PC-3 (cell line): Measurements from ENCODE around the gene TMEM273. TPM values are rescaled to one million over a fixed set of nuclear protein-coding genes. Genes with fewer than 3 reads are reported as not detected.

Experiments used
- ATAC-seq: fragments of 200-7000 bp; cut with Tn5 transposase; 2 replicates; pipeline ENCODE4 v1.9.1; 2020; ENCODE audit warnings: mild to moderate bottlenecking, moderate library complexity
- BruUV-seq: library from RNA; stranded (reverse); fragments of 400-500 nt; replicated peaks from 2 replicates; lab custom pipeline; 2021; lab: Mats Ljungman, UMichigan
- CTCF ChIA-PET: fragments of 300-600 bp; sonication (Branson Sonifier 250); formaldehyde crosslinking; loops from one replicate; lab custom pipeline; 2022; ENCODE audit warnings: antibody characterized with exemption; lab: Charles Lee
- POLR2A ChIA-PET: fragments of 300-600 bp; sonication (Branson Sonifier 250); formaldehyde crosslinking; loops from one replicate; lab custom pipeline; 2022; ENCODE audit warnings: antibody characterized with exemption; ENCODE audit not compliant: unreplicated experiment; lab: Charles Lee
- DNase-seq: peaks from one replicate; pipeline ENCODE4 v3.0.0-alpha.2; 2015
- H2AFZ ChIP-seq: fragments of 300-600 bp; sonication (generic); 2 replicates; pipeline ENCODE4 v1.6.0; 2016; ENCODE audit warnings: antibody characterized with exemption, low read length
- H3F3A ChIP-seq: fragments of 300-600 bp; sonication (generic); one replicate; pipeline ENCODE4 v1.6.0; 2017; ENCODE audit warnings: antibody characterized with exemption, low read length, control low read depth, mild to moderate bottlenecking; ENCODE audit not compliant: unreplicated experiment
- H3K27ac ChIP-seq: fragments of 300-600 bp; sonication (generic); 2 replicates; pipeline ENCODE4 v1.5.1; 2016; ENCODE audit warnings: mild to moderate bottlenecking, low read length
- H3K27me3 ChIP-seq: fragments of 300-600 bp; sonication (generic); 2 replicates; pipeline ENCODE4 v1.6.1; 2016; ENCODE audit warnings: low read length, mixed read lengths
- H3K36me3 ChIP-seq: fragments of 300-600 bp; sonication (generic); 2 replicates; pipeline ENCODE4 v1.6.1; 2016; ENCODE audit warnings: low read depth, mixed run types, low read length, mixed read lengths
- H3K4me1 ChIP-seq: fragments of 300-600 bp; sonication (generic); 2 replicates; pipeline ENCODE4 v1.5.1; 2016; ENCODE audit warnings: low read length; ENCODE audit not compliant: insufficient read depth
- H3K4me2 ChIP-seq: fragments of 300-600 bp; sonication (generic); 2 replicates; pipeline ENCODE4 v1.6.0; 2016; ENCODE audit warnings: low read length
- H3K4me3 ChIP-seq: fragments of 300-600 bp; sonication (generic); 2 replicates; pipeline ENCODE4 v1.5.1; 2016; ENCODE audit warnings: mild to moderate bottlenecking, low read length, mixed read lengths
- H3K79me2 ChIP-seq: fragments of 300-600 bp; sonication (generic); 2 replicates; pipeline ENCODE4 v1.6.1; 2017; ENCODE audit warnings: low read length, mixed read lengths
- H3K9ac ChIP-seq: fragments of 300-600 bp; sonication (generic); 2 replicates; pipeline ENCODE4 v1.6.0; 2016; ENCODE audit warnings: mild to moderate bottlenecking, low read length
- H3K9me2 ChIP-seq: fragments of 300-600 bp; sonication (generic); replicated peaks from 2 replicates; pipeline ENCODE4 v1.6.1; 2016; ENCODE audit warnings: mixed run types, low read length, mixed read lengths
- H3K9me3 ChIP-seq: fragments of 300-600 bp; sonication (generic); 2 replicates; pipeline ENCODE4 v1.6.1; 2016; ENCODE audit warnings: low read length, mixed read lengths
- H4K20me1 ChIP-seq: fragments of 300-600 bp; sonication (generic); 2 replicates; pipeline ENCODE4 v1.6.1; 2016; ENCODE audit warnings: low read length, mixed read lengths
- EZH2 ChIP-seq: fragments of 300-600 bp; sonication (generic); IDR thresholded peaks from one replicate; pipeline ENCODE4 v1.6.1; 2017; ENCODE audit warnings: antibody characterized with exemption, mild to moderate bottlenecking, low read length; ENCODE audit not compliant: unreplicated experiment
- EZH2phosphoT487 ChIP-seq: fragments of 300-600 bp; sonication (generic); IDR thresholded peaks from 2 replicates; pipeline ENCODE4 v1.6.1; 2018; ENCODE audit warnings: mild to moderate bottlenecking, antibody characterized with exemption, low read length, borderline replicate concordance
- intact Hi-C: fragments of 100-400 bp; cut with micrococcal nuclease; formaldehyde crosslinking; loops from 2 replicates; pipeline ENCODE4 v1.9.0; 2023
- total RNA-seq: library from RNA; depleted of rRNA; stranded (reverse); fragments of >200 nt; gene quantifications from 2 replicates; pipeline ENCODE4 v1.2.3, GENCODE V29; 2014
- TF ChIP-seq, protein P1 (sequence below): fragments of 300-600 bp; sonication (generic); conservative IDR thresholded peaks from 2 replicates; pipeline ENCODE4 v1.5.1; 2017; ENCODE audit warnings: antibody characterized with exemption, low read depth, mild to moderate bottlenecking, low read length

Gene TMEM273
- total RNA-seq, 1 experiment from 2014 or later: not detected

GRCh38 chr10:49140304-49141177 lies 47.6 kb downstream of the TMEM273 start:
- H3K9me3 ChIP-seq: no peaks in the 10 kb centered on the region
- TF ChIP-seq, protein P1, sequence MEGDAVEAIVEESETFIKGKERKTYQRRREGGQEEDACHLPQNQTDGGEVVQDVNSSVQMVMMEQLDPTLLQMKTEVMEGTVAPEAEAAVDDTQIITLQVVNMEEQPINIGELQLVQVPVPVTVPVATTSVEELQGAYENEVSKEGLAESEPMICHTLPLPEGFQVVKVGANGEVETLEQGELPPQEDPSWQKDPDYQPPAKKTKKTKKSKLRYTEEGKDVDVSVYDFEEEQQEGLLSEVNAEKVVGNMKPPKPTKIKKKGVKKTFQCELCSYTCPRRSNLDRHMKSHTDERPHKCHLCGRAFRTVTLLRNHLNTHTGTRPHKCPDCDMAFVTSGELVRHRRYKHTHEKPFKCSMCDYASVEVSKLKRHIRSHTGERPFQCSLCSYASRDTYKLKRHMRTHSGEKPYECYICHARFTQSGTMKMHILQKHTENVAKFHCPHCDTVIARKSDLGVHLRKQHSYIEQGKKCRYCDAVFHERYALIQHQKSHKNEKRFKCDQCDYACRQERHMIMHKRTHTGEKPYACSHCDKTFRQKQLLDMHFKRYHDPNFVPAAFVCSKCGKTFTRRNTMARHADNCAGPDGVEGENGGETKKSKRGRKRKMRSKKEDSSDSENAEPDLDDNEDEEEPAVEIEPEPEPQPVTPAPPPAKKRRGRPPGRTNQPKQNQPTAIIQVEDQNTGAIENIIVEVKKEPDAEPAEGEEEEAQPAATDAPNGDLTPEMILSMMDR: no peak
- TF ChIP-seq EZH2phosphoT487 (no peak), EZH2 (no peak)
- ChIA-PET POLR2A (no interaction called here), CTCF (no interaction called here)
- H4K20me1 ChIP-seq: no peaks in the 10 kb centered on the region
- no peaks in the 10 kb centered on the region for H3K79me2 ChIP-seq
- no peaks in the 10 kb centered on the region for H3K36me3 ChIP-seq
- DNase-seq: no peak
- no peak overlapping the region for H3K9ac ChIP-seq
- no peaks in the 10 kb centered on the region for H3F3A ChIP-seq
- H3K4me2 ChIP-seq: 0 out of 2 replicates have a peak overlapping the region, but pooled peaks have one; percentile 12
- no peak overlapping the region for H2AFZ ChIP-seq
- peaks cover 29% of the 10 kb centered on the region; the same call in 1 of the 2 replicates for H3K27me3 ChIP-seq
- peaks cover 20% of the 10 kb centered on the region for H3K4me1 ChIP-seq
- no peaks in the 10 kb centered on the region for H3K9me2 ChIP-seq
- no TSS peak for BruUV-seq
- peak overlapping the region; percentile 49 for H3K27ac ChIP-seq
- intact Hi-C loops: no loop called here
- H3K4me3 ChIP-seq: no peak overlapping the region
- ATAC-seq: no peak

- H3K27ac ChIP-seq: peak overlapping the region; percentile 74
- H3K36me3 ChIP-seq: no peaks in the 10 kb centered on the region
- BruUV-seq: no TSS peak
- H3K4me1 ChIP-seq: peaks cover 20% of the 10 kb centered on the region
- H3F3A ChIP-seq: no peaks in the 10 kb centered on the region
- DNase-seq (peak; percentile 95), ATAC-seq (peak; percentile 83)
- H4K20me1 ChIP-seq: no peaks in the 10 kb centered on the region
- H3K4me2 ChIP-seq: peak overlapping the region; percentile 51
- peaks cover 24% of the 10 kb centered on the region; the same call in 1 of the 2 replicates for H3K27me3 ChIP-seq
- H3K4me3 ChIP-seq: no peak overlapping the region
- peak overlapping the region; percentile 54 for H3K9ac ChIP-seq
- H3K9me3 ChIP-seq: no peaks in the 10 kb centered on the region
- H2AFZ ChIP-seq: no peak overlapping the region
- TF ChIP-seq, protein P1: no peak
- TF ChIP-seq EZH2: no peak
- no peaks in the 10 kb centered on the region for H3K79me2 ChIP-seq
- no peaks in the 10 kb centered on the region for H3K9me2 ChIP-seq
- CTCF ChIA-PET: no interaction called here
- intact Hi-C loops: no loop called here
- POLR2A ChIA-PET: no interaction called here
These were observed 48.4 kb downstream of the TMEM273 start for GRCh38 chr10:49139846-49140195.
